ENCODE data around the gene RCAN1.
"Not testable (repeated sequence)": the region's sequence is repeated elsewhere in the genome, so short reads cannot be mapped to it uniquely, and the experiment has no call there.

GRCh38 chr21:34483435-34483834 lies 131.5 kb downstream of the RCAN1 start:
- not testable (repeated sequence) for TF ChIP-seq CTCF (IDR thresholded peaks at IDR 0.05; ENCODE audit: insufficient read depth, low read depth, low read length); EZH2 (IDR thresholded peaks at IDR 0.05; ENCODE audit: insufficient read depth, low read length)
